ENCODE results near the gene ESYT3.

ESYT3 gene

GRCh38 chr3:138468451-138468850 lies 34.0 kb downstream of the ESYT3 start:
- Histone ChIP-seq H3K27me3 (ENCODE audit: insufficient read depth, low read length) (peaks cover 4% of the 10 kb centered on the region; the same call in 1 of the 2 replicates), H3K36me3 (ENCODE audit: insufficient read depth, low read length) (no peaks in the 10 kb centered on the region), H3K9me2 (ENCODE audit: low read depth, low read length) (no peaks in the 10 kb centered on the region), H3K4me1 (ENCODE audit: insufficient read depth, low read length, severe bottlenecking) (no peaks in the 10 kb centered on the region), H3K4me3 (ENCODE audit: low read depth, low read length, poor library complexity, severe bottlenecking) (no peak overlapping the region), H3F3A (ENCODE audit: insufficient read depth, low read length) (no peaks in the 10 kb centered on the region), H3K9ac (ENCODE audit: low read length) (no peak overlapping the region), H3K9me3 (ENCODE audit: low read length) (no peaks in the 10 kb centered on the region), H2AFZ (ENCODE audit: low read length) (no peak overlapping the region), H4K20me1 (ENCODE audit: insufficient read depth, low read length) (no peaks in the 10 kb centered on the region), H3K79me2 (ENCODE audit: insufficient read depth, low read length) (no peaks in the 10 kb centered on the region), H3K4me2 (ENCODE audit: low read length) (no peak overlapping the region), H3K27ac (ENCODE audit: low read depth, low read length, poor library complexity, severe bottlenecking) (no peak overlapping the region)
- TF ChIP-seq EZH2 (IDR thresholded peaks at IDR 0.05; ENCODE audit: borderline replicate concordance, low read length), result no peak
- TF ChIP-seq CTCF (IDR thresholded peaks at IDR 0.05; ENCODE audit: low read length), result no peak

GRCh38 chr3:138468886-138469285 lies 34.5 kb downstream of the ESYT3 start:
- no peaks in the 10 kb centered on the region for H4K20me1 ChIP-seq (ENCODE audit: insufficient read depth, low read length)
- no peaks in the 10 kb centered on the region for H3F3A ChIP-seq (ENCODE audit: insufficient read depth, low read length)
- TF ChIP-seq EZH2 (IDR thresholded peaks at IDR 0.05; ENCODE audit: borderline replicate concordance, low read length) (no peak), CTCF (IDR thresholded peaks at IDR 0.05; ENCODE audit: low read length) (no peak)
- peaks cover 4% of the 10 kb centered on the region; the same call in 1 of the 2 replicates for H3K27me3 ChIP-seq (ENCODE audit: insufficient read depth, low read length)
- H3K9me2 ChIP-seq (ENCODE audit: low read depth, low read length), result no peaks in the 10 kb centered on the region
- no peaks in the 10 kb centered on the region for H3K9me3 ChIP-seq (ENCODE audit: low read length)
- H3K36me3 ChIP-seq (ENCODE audit: insufficient read depth, low read length), result no peaks in the 10 kb centered on the region
- no peaks in the 10 kb centered on the region for H3K4me1 ChIP-seq (ENCODE audit: insufficient read depth, low read length, severe bottlenecking)
- H3K79me2 ChIP-seq (ENCODE audit: insufficient read depth, low read length), result no peaks in the 10 kb centered on the region
- no peak overlapping the region for H3K9ac ChIP-seq (ENCODE audit: low read length)
- H3K27ac ChIP-seq (ENCODE audit: low read depth, low read length, poor library complexity, severe bottlenecking), result no peak overlapping the region
- no peak overlapping the region for H2AFZ ChIP-seq (ENCODE audit: low read length)
- H3K4me3 ChIP-seq (ENCODE audit: low read depth, low read length, poor library complexity, severe bottlenecking), result no peak overlapping the region
- H3K4me2 ChIP-seq (ENCODE audit: low read length), result no peak overlapping the region

GRCh38 chr3:138469874-138470273 lies 35.5 kb downstream of the ESYT3 start:
- peaks cover 7% of the 10 kb centered on the region; the same call in 1 of the 2 replicates for H3K27me3 ChIP-seq (ENCODE audit: insufficient read depth, low read length)
- no peaks in the 10 kb centered on the region for H3K36me3 ChIP-seq (ENCODE audit: insufficient read depth, low read length)
- H3K4me1 ChIP-seq (ENCODE audit: insufficient read depth, low read length, severe bottlenecking), result no peaks in the 10 kb centered on the region
- H3K4me2 ChIP-seq (ENCODE audit: low read length), result no peak overlapping the region
- H3K27ac ChIP-seq (ENCODE audit: low read depth, low read length, poor library complexity, severe bottlenecking), result no peak overlapping the region
- H4K20me1 ChIP-seq (ENCODE audit: insufficient read depth, low read length), result no peaks in the 10 kb centered on the region
- H3K9me3 ChIP-seq (ENCODE audit: low read length), result no peaks in the 10 kb centered on the region
- H3K79me2 ChIP-seq (ENCODE audit: insufficient read depth, low read length), result no peaks in the 10 kb centered on the region
- no peaks in the 10 kb centered on the region for H3F3A ChIP-seq (ENCODE audit: insufficient read depth, low read length)
- H3K4me3 ChIP-seq (ENCODE audit: low read depth, low read length, poor library complexity, severe bottlenecking), result no peak overlapping the region
- TF ChIP-seq EZH2 (IDR thresholded peaks at IDR 0.05; ENCODE audit: borderline replicate concordance, low read length) (no peak), CTCF (IDR thresholded peaks at IDR 0.05; ENCODE audit: low read length) (no peak)
- no peak overlapping the region for H3K9ac ChIP-seq (ENCODE audit: low read length)
- no peaks in the 10 kb centered on the region for H3K9me2 ChIP-seq (ENCODE audit: low read depth, low read length)
- no peak overlapping the region for H2AFZ ChIP-seq (ENCODE audit: low read length)

Measured in OCI-LY1 (cell line).